22Rv1 (cell line): ENCODE measurements around the gene PCSK1.

Experiments
- ZFX ChIP-seq: fragments of 450-650 bp; IDR thresholded peaks from 2 replicates; pipeline ENCODE4 v1.6.1; 2017; ENCODE audit warnings: antibody characterized with exemption, borderline replicate concordance
- TF ChIP-seq, protein P1 (sequence below): fragments of 450-650 bp; IDR thresholded peaks from 2 replicates; pipeline ENCODE4 v1.5.1; 2017; ENCODE audit warnings: mild to moderate bottlenecking

DNA sequence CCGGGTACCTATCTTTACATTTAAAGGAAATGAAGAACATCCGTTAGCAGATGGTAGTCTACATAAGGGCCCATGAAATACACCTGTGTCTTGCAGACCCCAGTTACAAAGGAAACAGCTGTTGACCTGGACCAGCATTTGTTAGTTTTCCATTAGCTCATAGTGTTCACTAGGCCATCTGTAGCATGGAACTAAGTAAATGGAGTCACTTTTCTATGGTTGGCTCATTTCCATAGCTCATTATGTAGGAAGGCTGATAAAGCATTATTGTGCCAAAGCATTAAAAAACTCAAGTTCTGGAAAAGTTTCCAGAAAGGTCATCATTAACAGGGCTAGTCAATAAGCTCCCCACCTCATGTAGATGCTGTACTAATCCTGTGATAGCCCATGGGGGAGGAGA, 62.1 kb downstream of the PCSK1 start:
- TF ChIP-seq, protein P1, sequence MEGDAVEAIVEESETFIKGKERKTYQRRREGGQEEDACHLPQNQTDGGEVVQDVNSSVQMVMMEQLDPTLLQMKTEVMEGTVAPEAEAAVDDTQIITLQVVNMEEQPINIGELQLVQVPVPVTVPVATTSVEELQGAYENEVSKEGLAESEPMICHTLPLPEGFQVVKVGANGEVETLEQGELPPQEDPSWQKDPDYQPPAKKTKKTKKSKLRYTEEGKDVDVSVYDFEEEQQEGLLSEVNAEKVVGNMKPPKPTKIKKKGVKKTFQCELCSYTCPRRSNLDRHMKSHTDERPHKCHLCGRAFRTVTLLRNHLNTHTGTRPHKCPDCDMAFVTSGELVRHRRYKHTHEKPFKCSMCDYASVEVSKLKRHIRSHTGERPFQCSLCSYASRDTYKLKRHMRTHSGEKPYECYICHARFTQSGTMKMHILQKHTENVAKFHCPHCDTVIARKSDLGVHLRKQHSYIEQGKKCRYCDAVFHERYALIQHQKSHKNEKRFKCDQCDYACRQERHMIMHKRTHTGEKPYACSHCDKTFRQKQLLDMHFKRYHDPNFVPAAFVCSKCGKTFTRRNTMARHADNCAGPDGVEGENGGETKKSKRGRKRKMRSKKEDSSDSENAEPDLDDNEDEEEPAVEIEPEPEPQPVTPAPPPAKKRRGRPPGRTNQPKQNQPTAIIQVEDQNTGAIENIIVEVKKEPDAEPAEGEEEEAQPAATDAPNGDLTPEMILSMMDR = no peak
- TF ChIP-seq ZFX = no peak
